HAP-1 (cell line): Measurements from ENCODE around the gene GNA12.

Source experiments
- DNase-seq, 2 experiments: peaks; one replicate each; pipeline ENCODE4 v3.0.0-alpha.2; 2016 to 2020; ENCODE audit warnings: low spot score in 2 of 2
- H3K27me3 ChIP-seq: fragments of 250-450 bp; sonication (Bioruptor Pico); 2 replicates; pipeline ENCODE4 v1.5.1; 2020; ENCODE audit warnings: low read depth, mild to moderate bottlenecking, moderate library complexity
- H3K36me3 ChIP-seq: fragments of 250-450 bp; sonication (Bioruptor Pico); replicated peaks from 2 replicates; pipeline ENCODE4 v1.5.1; 2020; ENCODE audit warnings: mild to moderate bottlenecking
- H3K4me1 ChIP-seq: fragments of 250-450 bp; sonication (Bioruptor Pico); 2 replicates; pipeline ENCODE4 v1.5.1; 2020; ENCODE audit warnings: mild to moderate bottlenecking
- H3K4me3 ChIP-seq: fragments of 250-450 bp; sonication (Bioruptor Pico); 2 replicates; pipeline ENCODE4 v1.5.1; 2020; ENCODE audit warnings: mild to moderate bottlenecking, moderate library complexity
- H3K9me3 ChIP-seq: fragments of 250-450 bp; sonication (Bioruptor Pico); 2 replicates; pipeline ENCODE4 v1.5.1; 2020; ENCODE audit warnings: mild to moderate bottlenecking, moderate library complexity
- in situ Hi-C: fragments of 300-500 bp; cut with MboI; formaldehyde crosslinking; loops from 3 replicates; pipeline ENCODE4 v1.14.3; 2020; ENCODE audit warnings: low sequenced_read_pairs, inconsistent platforms, mixed read lengths

The GNA12 gene

DNA sequence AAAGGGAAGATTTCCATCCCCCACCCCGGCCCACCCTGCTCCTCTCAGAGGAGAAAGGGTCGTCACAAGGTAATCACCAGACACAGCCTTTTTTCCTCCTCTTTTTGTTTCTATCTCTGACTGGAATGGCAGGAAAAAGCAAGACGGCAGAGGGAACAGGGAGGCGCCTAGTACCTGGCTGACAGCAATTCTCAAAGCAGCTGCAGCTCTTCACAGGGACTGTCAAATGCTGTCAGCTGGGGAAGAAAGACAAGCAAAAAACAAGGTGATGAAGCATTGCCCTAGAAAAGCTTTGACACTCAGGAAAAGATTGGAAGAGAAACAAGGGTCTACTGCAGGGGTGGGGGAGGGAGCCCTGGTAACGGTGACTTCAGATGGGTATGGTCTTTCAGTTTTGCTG is 52.7 kb downstream of the GNA12 start:
- H3K9me3 ChIP-seq, result no peaks in the 10 kb centered on the region
- H3K36me3 ChIP-seq, result peaks cover 25% of the 10 kb centered on the region
- H3K4me3 ChIP-seq, result no peak overlapping the region
- in situ Hi-C loops, result no loop called here
- H3K27me3 ChIP-seq, result no peaks in the 10 kb centered on the region
- no peak for DNase-seq
- H3K4me1 ChIP-seq, result no peaks in the 10 kb centered on the region; the same call in 1 of the 2 replicates

DNA sequence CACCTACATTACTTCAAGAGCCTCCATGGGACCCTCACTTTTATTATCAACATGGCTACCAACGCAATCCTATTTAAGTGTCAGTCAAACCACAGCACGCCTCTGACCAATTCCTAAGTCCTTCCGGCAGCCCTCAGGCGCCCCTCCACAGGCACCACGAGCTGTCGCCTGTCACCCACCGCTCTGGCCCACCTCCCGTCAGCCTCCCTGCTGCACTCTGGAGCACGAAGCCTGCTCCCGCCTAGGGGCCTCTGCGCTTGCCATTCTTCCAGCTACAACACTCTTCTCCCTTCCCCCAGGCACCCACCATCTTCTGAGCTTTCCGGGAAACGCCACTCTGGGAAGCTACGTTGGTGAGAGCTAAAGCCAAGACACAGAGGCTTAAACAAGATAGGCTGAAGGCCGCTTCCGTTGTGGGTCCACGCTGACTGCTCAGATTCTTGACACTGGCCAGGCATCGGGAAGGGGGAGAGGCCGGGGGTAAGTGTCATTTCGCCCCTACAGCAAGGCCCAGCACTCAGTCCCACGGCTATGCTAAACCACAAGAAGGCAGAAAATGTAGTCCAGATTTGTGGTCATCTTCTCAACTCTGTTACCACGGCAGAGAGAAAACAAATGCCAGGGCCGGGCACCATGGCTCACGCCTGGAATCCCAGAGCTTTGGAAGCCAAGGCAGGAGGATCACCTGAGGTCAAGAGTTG is 56.7 kb downstream of the GNA12 start:
- H3K36me3 ChIP-seq, result peaks cover 10% of the 10 kb centered on the region
- in situ Hi-C loops, result no loop called here

DNA sequence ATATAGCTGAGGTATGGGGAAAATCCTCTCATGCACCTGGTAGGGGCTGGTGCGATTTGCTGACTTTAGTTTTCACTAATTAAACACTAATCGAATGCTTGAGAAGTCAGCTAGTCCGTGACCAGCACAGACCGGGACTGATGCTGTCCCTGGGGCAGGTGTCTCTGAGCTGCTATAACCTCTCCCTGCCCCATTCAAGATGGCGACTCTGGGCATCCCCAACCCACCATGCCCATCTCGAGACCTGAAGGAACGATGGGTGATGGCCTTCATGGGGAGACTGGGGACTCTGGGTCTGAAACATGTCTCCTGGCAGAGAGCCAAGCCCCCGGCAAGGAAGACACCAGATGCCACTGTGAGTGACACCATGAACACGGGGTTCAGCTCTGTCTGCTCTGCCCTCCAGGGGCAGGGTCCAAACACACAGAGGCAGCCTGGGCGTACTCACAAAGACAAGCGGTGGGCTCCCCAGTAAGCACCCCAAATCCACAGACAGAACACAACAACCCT is 57.4 kb downstream of the GNA12 start:
- Histone ChIP-seq H3K9me3 (peaks cover 3% of the 10 kb centered on the region; the same call in 1 of the 2 replicates), H3K4me3 (no peak overlapping the region), H3K4me1 (no peaks in the 10 kb centered on the region; the same call in 1 of the 2 replicates), H3K27me3 (no peaks in the 10 kb centered on the region), H3K36me3 (peaks cover 3% of the 10 kb centered on the region; the same call in 1 of the 2 replicates)
- DNase-seq, result no peak
- in situ Hi-C loops, result no loop called here

More for the DNA sequence above, 56.7 kb downstream of the GNA12 start:
- Histone ChIP-seq H3K9me3 (no peaks in the 10 kb centered on the region), H3K27me3 (no peaks in the 10 kb centered on the region), H3K4me1 (no peaks in the 10 kb centered on the region; the same call in 1 of the 2 replicates), H3K4me3 (no peak overlapping the region)
- DNase-seq, result no peak

DNA sequence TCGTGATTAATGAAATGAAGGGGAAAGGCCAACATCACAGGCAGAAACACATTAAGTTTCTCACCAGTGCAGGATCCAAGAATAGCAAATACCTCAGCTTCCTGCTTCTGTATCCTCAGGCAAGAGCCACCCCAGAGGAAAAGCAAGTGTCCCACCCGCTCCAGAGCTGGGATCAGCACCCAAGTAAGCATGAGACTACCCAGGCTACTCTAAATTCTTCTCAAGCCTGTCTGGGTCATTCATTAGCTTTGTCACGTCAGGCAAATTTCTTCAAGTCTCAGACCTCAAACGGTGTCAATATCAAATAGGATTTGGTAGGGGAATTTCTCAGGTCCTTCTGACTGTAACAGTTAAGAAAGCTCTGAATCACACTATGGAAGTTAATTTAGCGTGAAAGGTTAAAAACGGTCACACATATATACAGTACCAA is 59.0 kb downstream of the GNA12 start:
- DNase-seq, result no peak
- Histone ChIP-seq H3K36me3 (no peaks in the 10 kb centered on the region), H3K9me3 (peaks cover 3% of the 10 kb centered on the region; the same call in 1 of the 2 replicates), H3K4me3 (no peak overlapping the region), H3K27me3 (no peaks in the 10 kb centered on the region), H3K4me1 (no peaks in the 10 kb centered on the region; the same call in 1 of the 2 replicates)
- in situ Hi-C loops, result no loop called here

DNA sequence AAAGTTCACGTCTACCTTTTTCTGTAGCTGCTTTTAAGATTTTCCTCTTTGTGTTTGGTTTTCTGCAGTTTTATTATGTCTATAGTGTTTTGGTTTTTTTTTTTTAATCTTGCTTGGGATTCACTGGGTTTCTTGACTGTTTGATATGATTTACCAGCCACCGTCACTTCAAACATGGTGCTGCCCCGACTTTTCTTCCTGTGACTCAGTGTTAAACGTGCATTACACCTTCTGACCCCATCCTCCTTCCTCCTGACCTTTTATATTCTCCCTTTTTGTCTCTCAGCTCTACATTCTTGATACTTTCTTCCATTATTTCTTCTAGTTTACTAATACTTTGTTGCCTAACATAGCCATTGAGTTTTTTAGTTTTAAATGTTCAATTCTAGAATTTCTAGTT is 61.5 kb downstream of the GNA12 start:
- in situ Hi-C loops, result no loop called here
- Histone ChIP-seq H3K4me1 (no peaks in the 10 kb centered on the region; the same call in 1 of the 2 replicates), H3K27me3 (no peaks in the 10 kb centered on the region), H3K36me3 (no peaks in the 10 kb centered on the region), H3K9me3 (peaks cover 3% of the 10 kb centered on the region; the same call in 1 of the 2 replicates), H3K4me3 (no peak overlapping the region)
- DNase-seq, result no peak

DNA sequence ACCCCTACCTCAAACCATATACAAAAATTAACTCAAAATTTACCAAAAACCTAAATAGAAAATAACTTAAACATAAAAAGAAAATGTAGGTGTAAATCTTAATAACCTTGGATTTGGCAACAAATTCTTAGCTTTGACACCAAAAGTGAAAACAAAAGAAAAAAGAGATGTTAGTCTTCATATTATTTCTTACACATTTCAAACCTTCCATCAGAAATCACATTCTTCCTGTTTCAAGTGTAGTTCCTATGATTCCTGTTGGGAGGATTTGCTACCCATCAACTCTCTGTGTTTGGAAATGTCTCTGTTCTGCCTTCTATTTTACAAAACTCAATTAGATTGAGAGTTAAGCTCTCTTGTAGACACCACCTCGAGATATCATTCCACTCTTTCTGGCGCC is 62.0 kb downstream of the GNA12 start:
- in situ Hi-C loops, result no loop called here
- DNase-seq, result no peak
- Histone ChIP-seq H3K4me1 (no peaks in the 10 kb centered on the region; the same call in 1 of the 2 replicates), H3K9me3 (peaks cover 3% of the 10 kb centered on the region; the same call in 1 of the 2 replicates), H3K27me3 (no peaks in the 10 kb centered on the region), H3K36me3 (no peaks in the 10 kb centered on the region), H3K4me3 (no peak overlapping the region)

DNA sequence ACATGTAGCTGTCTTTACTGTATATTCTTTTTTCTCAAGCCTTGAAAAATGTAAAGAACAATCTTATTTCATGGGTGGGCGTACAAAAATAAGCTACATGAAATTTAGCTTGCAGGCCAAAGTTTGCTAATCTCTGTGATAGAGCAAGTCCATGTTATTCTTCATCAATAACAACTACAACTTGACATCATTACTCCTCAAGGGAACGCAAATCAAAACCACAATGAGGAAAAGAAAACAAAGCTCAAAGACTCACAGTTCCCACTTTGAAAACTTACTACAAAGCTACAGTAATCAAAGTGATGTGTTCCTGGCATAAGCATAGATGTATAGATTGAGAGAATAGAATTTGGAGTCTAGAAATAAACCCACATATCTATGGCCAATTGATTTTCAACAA is 62.5 kb downstream of the GNA12 start:
- Histone ChIP-seq H3K27me3 (no peaks in the 10 kb centered on the region), H3K4me1 (no peaks in the 10 kb centered on the region; the same call in 1 of the 2 replicates), H3K9me3 (peaks cover 3% of the 10 kb centered on the region; the same call in 1 of the 2 replicates), H3K36me3 (no peaks in the 10 kb centered on the region), H3K4me3 (no peak overlapping the region)
- DNase-seq, result no peak
- in situ Hi-C loops, result no loop called here

DNA sequence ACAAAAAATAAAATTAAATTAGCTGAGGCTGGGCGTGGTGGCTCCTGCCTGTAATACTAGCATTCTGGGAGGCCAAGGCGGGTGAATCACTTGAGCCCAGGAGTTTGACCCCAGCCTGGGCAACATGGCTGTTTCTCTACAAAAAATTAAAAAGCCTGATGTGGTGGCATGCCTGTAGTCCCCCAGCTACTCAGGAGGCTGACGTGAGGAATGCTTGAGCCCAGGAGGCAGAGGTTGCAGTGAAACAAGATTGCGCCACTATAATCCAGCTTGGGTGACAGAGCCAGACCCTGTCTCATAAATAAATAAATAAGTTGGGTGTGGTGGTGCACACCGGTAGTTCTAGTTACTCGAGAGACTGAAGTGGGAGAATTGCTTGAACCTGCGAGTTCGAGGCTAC is 65.1 kb downstream of the GNA12 start:
- Histone ChIP-seq H3K27me3 (no peaks in the 10 kb centered on the region), H3K9me3 (peaks cover 3% of the 10 kb centered on the region; the same call in 1 of the 2 replicates), H3K4me1 (no peaks in the 10 kb centered on the region), H3K36me3 (no peaks in the 10 kb centered on the region), H3K4me3 (no peak overlapping the region)
- in situ Hi-C loops, result no loop called here
- no peak for DNase-seq

DNA sequence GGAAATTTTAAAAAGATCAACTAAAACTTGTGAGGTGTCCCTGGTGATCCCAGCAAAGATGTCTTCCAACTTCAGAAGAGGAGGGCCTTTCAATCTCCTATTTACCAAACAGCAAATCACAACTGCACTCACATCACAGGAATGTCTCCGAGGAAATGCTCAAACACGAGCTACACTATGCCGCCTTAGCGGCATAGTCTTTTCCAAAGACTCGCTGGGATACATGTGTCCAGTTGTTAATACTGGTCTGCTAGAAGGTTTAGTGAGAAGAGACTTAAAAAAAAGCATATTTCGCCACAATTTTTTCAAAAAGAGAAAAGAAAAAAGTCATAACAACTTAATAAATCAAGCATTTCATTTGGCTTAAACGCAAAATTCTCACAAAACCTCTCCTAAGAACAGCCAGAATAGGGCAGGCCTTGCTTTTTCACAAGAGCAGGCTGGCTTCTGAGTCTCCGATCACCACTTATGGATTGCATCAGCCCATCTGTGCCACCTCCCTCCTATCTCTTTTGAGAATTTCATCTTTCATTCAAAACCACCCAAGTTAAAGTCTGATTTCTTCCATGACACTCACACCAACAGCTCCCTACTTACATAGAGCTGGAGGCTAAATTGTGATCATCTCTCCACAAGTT is 66.1 kb downstream of the GNA12 start:
- Histone ChIP-seq H3K4me1 (no peaks in the 10 kb centered on the region), H3K27me3 (no peaks in the 10 kb centered on the region), H3K9me3 (peaks cover 3% of the 10 kb centered on the region; the same call in 1 of the 2 replicates), H3K4me3 (no peak overlapping the region), H3K36me3 (no peaks in the 10 kb centered on the region)
- in situ Hi-C loops, result no loop called here
- DNase-seq, result no peak

DNA sequence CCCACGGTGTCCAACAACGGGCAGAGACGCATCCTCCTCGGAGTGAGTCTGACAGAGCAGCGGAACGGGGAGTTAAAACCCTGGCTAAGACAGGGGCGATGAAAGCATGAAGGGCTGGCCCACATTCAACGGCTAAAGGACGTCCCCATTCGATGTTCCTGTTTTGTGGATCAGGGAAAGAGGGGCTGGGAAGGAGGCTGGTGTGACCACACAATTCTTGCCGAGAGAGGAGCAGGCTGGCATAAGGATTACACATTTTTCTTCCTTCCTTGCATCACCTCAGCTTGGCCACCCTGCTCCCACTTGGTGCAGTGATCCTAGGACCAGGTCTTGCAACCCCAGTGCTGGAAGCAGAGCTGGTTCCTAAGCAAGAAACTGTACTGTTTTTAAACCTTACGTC is 67.7 kb downstream of the GNA12 start:
- Histone ChIP-seq H3K27me3 (no peaks in the 10 kb centered on the region), H3K4me3 (no peak overlapping the region), H3K4me1 (no peaks in the 10 kb centered on the region), H3K9me3 (no peaks in the 10 kb centered on the region), H3K36me3 (no peaks in the 10 kb centered on the region)
- in situ Hi-C loops, result no loop called here
- DNase-seq, result no peak

DNA sequence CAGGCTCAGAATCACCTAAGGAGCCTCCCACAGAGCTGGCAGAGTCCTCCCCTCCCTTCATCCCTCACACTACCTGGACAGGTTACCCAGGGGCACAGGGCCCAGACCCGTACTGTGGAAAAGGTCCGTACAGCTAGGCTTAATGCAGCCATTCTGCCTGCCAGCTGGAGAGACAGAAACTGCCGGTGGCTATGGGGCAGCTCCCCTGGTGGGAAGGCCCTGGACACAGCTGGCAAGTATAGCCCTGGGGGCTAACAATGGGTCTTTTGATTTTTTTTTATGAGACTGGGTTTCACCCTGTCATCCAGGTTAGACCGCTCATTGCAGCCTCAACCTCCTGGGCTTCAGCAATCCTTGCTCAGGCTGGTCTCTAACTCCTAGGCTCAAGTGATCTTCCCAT is 68.3 kb downstream of the GNA12 start:
- no peak for DNase-seq
- no peak overlapping the region for H3K4me3 ChIP-seq
- H3K27me3 ChIP-seq, result no peaks in the 10 kb centered on the region
- no peaks in the 10 kb centered on the region for H3K9me3 ChIP-seq
- H3K4me1 ChIP-seq, result no peaks in the 10 kb centered on the region
- H3K36me3 ChIP-seq, result no peaks in the 10 kb centered on the region
- in situ Hi-C loops, result no loop called here

DNA sequence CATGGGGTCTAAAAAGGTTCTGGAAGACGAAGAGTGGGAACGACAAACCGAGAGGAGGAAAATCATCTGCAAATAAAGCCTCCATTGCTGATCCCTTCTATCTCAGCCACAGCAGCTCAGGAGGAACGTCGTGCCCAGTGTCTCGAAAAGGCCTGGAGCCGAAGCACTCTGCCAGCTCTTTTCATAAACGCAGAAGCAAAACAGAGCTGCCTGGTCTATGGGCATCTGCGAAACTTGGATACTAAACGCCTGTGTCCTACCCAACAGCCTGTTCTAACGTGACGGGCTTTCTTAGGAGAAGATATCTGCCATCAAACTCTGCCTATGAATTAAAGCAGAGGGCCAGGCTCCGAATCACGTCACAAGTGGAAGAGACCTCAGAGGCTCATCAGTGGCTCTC is 68.7 kb downstream of the GNA12 start:
- H3K36me3 ChIP-seq, result no peaks in the 10 kb centered on the region
- in situ Hi-C loops, result no loop called here

DNA sequence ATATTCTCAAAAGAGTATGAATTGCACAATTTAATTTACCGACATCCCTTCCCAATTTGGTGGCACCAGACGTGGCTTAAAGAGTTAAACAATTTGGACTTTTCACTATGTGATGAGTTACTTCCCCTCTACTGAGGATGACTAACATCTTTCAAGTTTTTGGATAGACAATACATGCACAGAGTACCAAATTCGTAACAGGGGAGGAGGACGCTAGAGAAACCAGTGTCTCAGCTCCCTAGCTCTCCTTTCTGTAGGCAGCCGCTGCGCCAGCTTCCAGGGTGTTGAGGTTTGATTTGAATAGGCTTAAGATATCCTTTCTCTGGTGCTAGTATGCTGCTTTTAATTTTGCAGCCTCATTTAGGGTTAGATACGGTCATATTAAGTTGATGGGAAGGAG is 69.2 kb downstream of the GNA12 start:
- DNase-seq, result no peak
- in situ Hi-C loops, result no loop called here
- Histone ChIP-seq H3K4me3 (no peak overlapping the region), H3K9me3 (no peaks in the 10 kb centered on the region), H3K36me3 (no peaks in the 10 kb centered on the region; the same call in 1 of the 2 replicates), H3K27me3 (no peaks in the 10 kb centered on the region), H3K4me1 (no peaks in the 10 kb centered on the region)

More for the DNA sequence above, 68.7 kb downstream of the GNA12 start:
- Histone ChIP-seq H3K27me3 (no peaks in the 10 kb centered on the region), H3K4me1 (no peaks in the 10 kb centered on the region), H3K9me3 (no peaks in the 10 kb centered on the region), H3K4me3 (no peak overlapping the region)
- DNase-seq, result no peak

DNA sequence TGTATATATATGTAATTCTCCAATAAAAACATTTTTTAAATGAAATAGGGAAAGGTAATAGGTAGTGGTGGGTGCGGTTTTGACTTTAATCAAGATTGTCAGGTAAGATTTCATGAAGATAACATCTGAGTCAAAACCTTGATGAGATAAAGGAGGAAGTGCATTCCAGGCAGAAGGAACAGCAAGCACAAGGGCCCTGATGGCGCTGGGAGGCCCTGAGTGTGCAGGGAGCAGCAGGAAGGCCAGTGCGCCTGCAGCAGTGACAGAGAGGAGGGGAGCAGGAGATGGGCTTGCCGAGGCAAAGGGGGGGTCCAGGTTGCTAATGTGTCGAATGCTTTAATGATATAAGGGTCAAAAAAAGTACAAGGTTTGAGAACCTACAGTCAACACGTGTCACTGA is 69.8 kb downstream of the GNA12 start:
- Histone ChIP-seq H3K27me3 (no peaks in the 10 kb centered on the region), H3K36me3 (no peaks in the 10 kb centered on the region; the same call in 1 of the 2 replicates), H3K4me3 (no peak overlapping the region), H3K9me3 (no peaks in the 10 kb centered on the region), H3K4me1 (no peaks in the 10 kb centered on the region)
- no peak for DNase-seq
- in situ Hi-C loops, result no loop called here
